Stimulated activated CD8-positive, alpha-beta memory T cell treated with anti-CD3 and anti-CD28 coated beads, Interleukin-7, amount 100 ng/mL, for 48 hours (primary cell): ENCODE data around the gene FOS.

Experiments
- DNase-seq, 2 donors: peaks; one replicate each; pipeline ENCODE4 v3.0.0-alpha.2; 2020; ENCODE audit warnings: low read depth in 1 of 2; ENCODE audit errors: extremely low read depth in 1 of 2

The FOS gene

DNA sequence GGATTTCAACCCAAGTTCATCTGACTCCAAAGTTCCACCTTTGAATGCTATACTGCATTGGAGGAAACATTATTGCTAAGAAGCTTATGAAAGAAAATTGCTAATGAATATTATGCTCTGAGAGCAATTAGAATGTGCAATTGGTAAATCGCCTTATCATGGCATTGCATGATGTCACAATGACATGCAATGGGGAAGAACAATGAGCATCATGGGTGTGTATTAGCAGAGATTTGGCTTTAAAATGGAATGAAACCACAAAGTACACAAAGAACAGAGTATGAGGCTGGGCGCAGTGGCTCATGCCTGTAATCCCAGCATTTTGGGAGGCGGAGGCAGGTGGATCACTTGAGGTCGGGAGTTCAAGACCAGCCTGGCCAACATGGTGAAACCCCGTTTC is 34.7 kb downstream of the FOS start:
- no peak for DNase-seq

DNA sequence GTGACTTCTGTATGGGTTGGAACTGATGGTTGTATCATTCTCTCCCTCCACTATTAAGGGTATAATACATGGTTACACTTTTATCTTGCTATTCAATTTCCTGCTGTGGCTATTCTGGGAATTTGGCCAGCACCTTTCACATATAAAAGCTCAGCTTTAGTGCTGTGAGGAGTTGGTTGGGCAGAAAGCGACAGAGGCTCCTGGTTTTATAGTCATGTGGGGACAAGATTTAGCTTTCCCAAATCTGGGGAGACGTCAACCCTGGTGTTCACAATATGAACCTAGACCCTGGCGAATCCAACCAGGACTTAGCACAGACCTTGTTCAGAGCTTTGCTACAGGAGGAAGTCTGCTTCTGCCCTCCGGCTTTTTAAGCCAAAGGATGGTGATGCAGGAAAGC is 36.5 kb downstream of the FOS start:
- no peak for DNase-seq

DNA sequence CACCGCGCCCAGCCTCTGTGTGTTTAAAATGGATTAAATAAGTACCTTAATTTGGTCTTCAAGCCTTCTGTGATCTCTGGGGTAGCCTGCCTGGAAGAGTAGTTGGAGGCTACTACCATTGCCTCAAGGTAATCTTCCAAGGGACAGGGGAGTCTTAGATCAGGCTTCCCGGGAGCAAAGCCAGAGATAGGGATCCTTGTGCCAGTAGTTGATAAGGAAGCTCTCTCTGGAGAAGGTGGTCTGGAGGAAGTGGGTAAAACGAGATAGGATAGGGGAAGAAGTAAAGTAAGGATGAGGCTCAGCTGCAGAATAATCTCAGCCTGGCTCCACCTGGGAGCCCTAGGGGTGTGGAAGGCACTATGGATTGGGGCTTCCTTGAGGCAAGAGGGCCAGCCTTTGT is 38.5 kb downstream of the FOS start:
- no peak for DNase-seq

DNA sequence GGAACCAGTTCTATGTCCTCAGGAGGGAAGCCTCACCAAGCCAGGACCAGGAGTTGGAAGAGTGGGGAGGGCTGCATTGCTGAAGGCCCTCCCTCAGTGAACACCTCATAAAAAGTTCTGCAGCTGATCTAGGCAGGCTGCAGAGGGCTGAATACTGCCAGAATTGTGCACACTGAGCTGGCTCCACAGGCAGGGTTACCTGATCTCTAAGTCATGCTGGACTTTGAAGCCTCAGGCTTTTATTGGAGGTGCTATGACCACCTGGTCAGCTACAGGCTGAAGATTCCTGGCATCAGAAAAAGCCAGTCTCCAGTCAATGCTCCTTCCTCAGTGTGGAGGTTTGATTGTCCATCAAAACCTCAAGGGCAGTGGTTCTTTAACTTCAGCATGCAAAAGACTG is 39.7 kb downstream of the FOS start:
- DNase-seq, result no peak

DNA sequence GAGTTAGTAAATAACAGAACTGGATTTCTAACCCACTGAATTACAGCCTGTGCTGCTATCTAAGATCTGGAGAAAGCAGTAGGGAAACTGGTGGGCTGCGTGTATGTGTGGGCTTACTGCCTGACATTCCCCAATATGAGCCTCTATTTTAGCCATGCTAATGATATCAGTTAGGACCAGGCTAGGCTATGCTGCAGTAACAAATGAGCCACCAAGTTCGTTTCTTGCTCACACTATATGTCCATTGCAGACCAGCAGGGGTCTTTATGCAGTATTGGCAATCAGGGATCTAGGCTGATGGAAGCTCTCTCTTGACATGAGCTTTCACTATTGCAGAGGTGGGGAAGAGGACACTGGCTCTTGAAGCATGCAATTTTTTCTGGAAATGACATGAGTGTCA is 40.4 kb downstream of the FOS start:
- no peak for DNase-seq

DNA sequence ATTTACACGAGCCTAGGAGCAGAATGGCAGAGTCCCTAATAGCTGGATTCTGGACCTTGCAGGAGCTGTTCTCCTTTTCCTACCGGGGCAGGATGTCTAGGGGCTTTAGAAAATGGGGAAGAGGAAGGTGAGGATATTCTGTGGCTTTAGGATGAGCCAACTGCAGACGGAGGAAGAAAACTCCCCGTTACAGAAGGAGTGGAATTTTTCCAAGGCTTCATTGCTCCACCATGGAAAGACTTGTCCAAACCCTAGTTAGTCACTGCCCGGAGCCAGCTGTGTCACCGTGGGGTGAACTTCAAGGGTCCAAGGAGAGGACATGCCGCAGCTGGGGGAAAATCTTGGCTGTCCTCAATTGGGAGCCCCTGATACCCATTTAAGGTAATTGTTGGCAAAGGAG is 41.6 kb downstream of the FOS start:
- DNase-seq, result no peak

DNA sequence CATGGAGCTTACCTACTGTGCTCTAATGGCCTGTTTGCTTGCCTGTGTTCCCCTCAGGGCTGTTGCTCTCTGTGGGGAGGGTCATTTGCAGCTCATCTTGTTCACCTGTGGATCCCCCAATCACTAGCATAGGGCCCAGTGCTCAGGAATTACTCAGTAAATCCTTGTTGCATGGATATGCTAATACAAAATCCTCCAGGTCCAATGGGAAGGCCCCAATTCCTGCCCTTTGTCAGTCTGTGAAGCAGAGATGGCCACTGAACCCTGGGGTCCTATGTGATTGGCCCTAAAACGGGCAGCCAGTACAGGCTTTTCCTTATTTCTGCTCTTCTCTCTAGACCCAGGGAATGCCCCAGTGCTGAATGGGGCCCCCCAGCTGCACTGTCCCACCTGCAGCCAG is 44.1 kb downstream of the FOS start:
- no peak for DNase-seq

DNA sequence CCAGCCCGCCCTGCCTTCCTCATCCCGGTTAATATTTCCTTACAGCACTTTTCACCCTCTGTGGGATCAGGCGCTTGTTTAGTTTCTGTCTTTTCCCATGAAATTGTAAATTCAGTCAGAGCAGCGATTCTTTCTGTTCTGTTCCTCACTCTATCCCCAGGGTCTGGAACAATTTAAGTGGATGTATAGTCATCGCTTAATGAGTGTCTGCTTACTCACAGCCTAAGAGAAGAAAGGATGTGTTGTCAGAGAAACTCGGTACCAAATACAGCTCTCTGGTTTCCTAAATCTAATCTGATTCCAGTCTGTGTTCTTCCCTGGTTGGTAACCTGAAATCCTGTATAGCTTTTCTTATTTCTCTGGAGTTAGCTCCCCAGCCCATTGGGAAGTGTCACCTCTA is 44.9 kb downstream of the FOS start:
- DNase-seq, result no peak

DNA sequence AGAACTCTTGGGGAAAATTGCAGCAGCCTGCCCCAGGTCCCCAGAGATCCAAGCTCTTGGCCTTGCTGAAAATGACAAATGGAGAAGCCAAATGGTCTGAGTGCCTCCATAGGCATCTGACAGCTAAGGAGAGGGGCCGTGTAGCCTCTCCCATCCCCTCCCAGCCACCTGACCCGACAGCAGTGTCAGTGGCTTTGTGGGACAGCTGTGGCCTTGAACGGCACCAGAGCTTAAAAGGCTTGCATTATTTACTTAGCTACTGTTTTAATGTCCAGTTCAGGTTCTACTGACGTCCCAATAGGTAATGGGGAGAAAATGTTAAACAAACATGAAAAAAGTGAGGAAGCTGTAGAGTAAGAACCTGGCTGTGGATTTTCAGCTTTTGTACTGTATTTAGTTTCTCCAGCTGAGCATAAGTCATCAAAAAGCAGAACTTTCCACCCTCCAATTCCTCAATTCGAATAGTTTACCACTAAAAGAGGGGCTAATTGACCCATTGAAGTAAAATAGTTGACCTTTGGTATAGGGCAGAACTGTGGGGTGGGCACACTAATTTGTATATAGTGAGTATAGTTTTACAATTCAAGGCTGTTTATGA is 50.0 kb downstream of the FOS start:
- DNase-seq, result no peak

DNA sequence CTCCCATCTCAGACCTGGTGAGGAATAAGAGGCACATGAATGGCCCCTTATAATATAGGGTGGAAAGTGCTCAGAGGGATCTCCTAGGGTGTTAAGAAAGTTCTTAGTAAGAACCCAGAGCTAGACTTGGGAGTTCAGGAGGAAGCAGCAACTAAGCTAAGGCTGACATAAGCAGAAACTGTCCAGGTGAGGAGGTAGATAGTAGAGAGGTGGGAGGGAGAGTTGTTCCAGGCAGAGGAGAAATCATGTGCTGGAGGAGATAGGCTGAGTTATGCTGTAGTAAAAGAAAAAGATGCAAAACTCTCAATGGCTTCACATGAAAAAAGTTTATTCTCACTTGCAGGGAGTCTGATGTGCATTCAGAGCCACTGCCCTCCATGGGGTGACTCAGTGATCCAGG is 50.7 kb downstream of the FOS start:
- no peak for DNase-seq

DNA sequence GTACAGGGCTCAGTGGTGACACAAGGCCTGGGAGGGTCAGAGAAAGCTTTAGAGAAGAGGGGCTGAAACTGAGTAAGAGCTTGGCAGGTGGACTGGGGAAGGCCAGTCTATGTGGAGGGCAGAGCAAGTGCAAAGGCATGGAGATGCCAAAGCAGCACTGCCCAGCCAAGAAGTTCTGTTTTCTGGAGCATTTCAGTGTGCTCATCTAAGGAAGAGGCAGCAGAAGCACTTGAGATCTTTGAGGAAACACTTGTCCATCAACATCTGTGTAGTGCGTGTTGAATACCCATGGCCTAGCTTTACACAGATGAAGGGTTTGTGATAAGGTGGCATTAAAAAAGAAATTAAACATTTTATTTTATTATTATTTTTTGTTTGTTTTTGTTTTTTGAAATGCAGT is 52.8 kb downstream of the FOS start:
- DNase-seq, result no peak
